IMR-90 (cell line): Measurements from ENCODE around the gene DENND1B. TPM values are rescaled to one million over a fixed set of nuclear protein-coding genes. Genes with fewer than 3 reads are reported as not detected.
A peak's percentile ranks its signal among the peaks of the same experiment; 100 is the strongest.

Experiments
- ATAC-seq: fragments of 200-7000 bp; cut with Tn5 transposase; 2 replicates; pipeline ENCODE4 v1.9.1; 2020; ENCODE audit warnings: low read depth, mild to moderate bottlenecking, moderate library complexity
- BruUV-seq: library from RNA; stranded (reverse); fragments of 400-500 nt; replicated peaks from 2 replicates; lab custom pipeline; 2021; lab: Mats Ljungman, UMichigan
- CTCF ChIA-PET: fragments of 300-600 bp; formaldehyde crosslinking; extraction: SDS; loops from one replicate; lab custom pipeline; 2021; ENCODE audit warnings: antibody characterized with exemption; lab: Yijun Ruan, JAX
- POLR2A ChIA-PET: fragments of 300-600 bp; sonication (Branson Sonifier 250); formaldehyde crosslinking; loops from one replicate; lab custom pipeline; 2022; ENCODE audit warnings: antibody characterized with exemption; ENCODE audit not compliant: unreplicated experiment; lab: Charles Lee
- DNase-seq: peaks from one replicate; pipeline ENCODE4 v3.0.0; 2013
- H2AFZ ChIP-seq: replicated peaks from 2 replicates; pipeline ENCODE3; 2013; ENCODE audit warnings: low read length, mild to moderate bottlenecking; ENCODE audit not compliant: poor library complexity
- H2AK5ac ChIP-seq: 2 replicates; pipeline ENCODE4 v1.6.1; 2013; ENCODE audit warnings: low read depth, low read length, inconsistent platforms
- H2AK9ac ChIP-seq: replicated peaks from 2 replicates; pipeline ENCODE3; 2013; ENCODE audit warnings: mild to moderate bottlenecking, low read depth, low read length, moderate library complexity; ENCODE audit not compliant: poor library complexity
- H2BK120ac ChIP-seq: 2 replicates; pipeline ENCODE4 v1.6.1; 2013; ENCODE audit warnings: low read depth, low read length, inconsistent platforms
- H2BK15ac ChIP-seq: 3 replicates; pipeline ENCODE4 v1.6.1; 2013; ENCODE audit warnings: low read depth, low read length, inconsistent platforms
- H2BK20ac ChIP-seq: 2 replicates; pipeline ENCODE4 v1.6.1; 2013; ENCODE audit warnings: low read depth, mild to moderate bottlenecking, inconsistent platforms, low read length, moderate library complexity
- H2BK5ac ChIP-seq: 2 replicates; pipeline ENCODE4 v1.6.1; 2013; ENCODE audit warnings: mild to moderate bottlenecking, low read depth, low read length, inconsistent platforms; ENCODE audit not compliant: poor library complexity, severe bottlenecking
- H3K14ac ChIP-seq: replicated peaks from 2 replicates; pipeline ENCODE4 v1.6.1; 2013; ENCODE audit warnings: low read depth, low read length, inconsistent platforms
- H3K18ac ChIP-seq: 2 replicates; pipeline ENCODE4 v1.6.1; 2013; ENCODE audit warnings: low read depth, low read length, control low read depth
- H3K23ac ChIP-seq: 2 replicates; pipeline ENCODE4 v1.6.1; 2013; ENCODE audit warnings: low read depth, low read length, inconsistent platforms
- H3K27ac ChIP-seq: 2 replicates; pipeline ENCODE4 v1.5.1; 2013; ENCODE audit warnings: mild to moderate bottlenecking, control low read depth, low read length; ENCODE audit not compliant: insufficient read depth
- H3K27me3 ChIP-seq: 2 replicates; pipeline ENCODE4 v1.6.1; 2013; ENCODE audit warnings: low read length; ENCODE audit not compliant: control insufficient read depth, insufficient read depth
- H3K36me3 ChIP-seq: 2 replicates; pipeline ENCODE4 v1.6.1; 2013; ENCODE audit warnings: low read length, mixed read lengths; ENCODE audit not compliant: control insufficient read depth, insufficient read depth
- H3K4ac ChIP-seq: 2 replicates; pipeline ENCODE4 v1.6.1; 2013; ENCODE audit warnings: low read depth, low read length, inconsistent platforms
- H3K4me1 ChIP-seq: 2 replicates; pipeline ENCODE4 v1.6.1; 2013; ENCODE audit warnings: low read length, mixed read lengths; ENCODE audit not compliant: control insufficient read depth, insufficient read depth
- H3K4me2 ChIP-seq: 2 replicates; pipeline ENCODE4 v1.6.1; 2013; ENCODE audit warnings: low read depth, mild to moderate bottlenecking, control low read depth, low read length, moderate library complexity
- H3K4me3 ChIP-seq: 2 replicates; pipeline ENCODE4 v1.5.1; 2013; ENCODE audit warnings: low read depth, mild to moderate bottlenecking, control low read depth, low read length, moderate library complexity; ENCODE audit not compliant: insufficient read depth
- H3K56ac ChIP-seq: 2 replicates; pipeline ENCODE4 v1.6.1; 2013; ENCODE audit warnings: low read length, inconsistent platforms; ENCODE audit not compliant: insufficient read depth; ENCODE audit errors: extremely low read depth
- H3K79me1 ChIP-seq, 2 experiments: 2 replicates each; pipeline ENCODE4 v1.6.1; 2013; ENCODE audit warnings: low read length in 2 of 2, inconsistent platforms in 1 of 2, low read depth in 1 of 2
- H3K9ac ChIP-seq: 2 replicates; pipeline ENCODE4 v1.6.1; 2013; ENCODE audit warnings: low read depth, low read length, control low read depth
- H3K9me1 ChIP-seq: 2 replicates; pipeline ENCODE4 v1.6.1; 2013; ENCODE audit warnings: low read length, inconsistent platforms; ENCODE audit not compliant: insufficient read depth
- H3K9me3 ChIP-seq: 2 replicates; pipeline ENCODE4 v1.6.1; 2013; ENCODE audit warnings: low read length; ENCODE audit not compliant: control insufficient read depth, insufficient read depth
- H4K20me1 ChIP-seq: 2 replicates; pipeline ENCODE4 v1.6.1; 2013; ENCODE audit warnings: low read length, inconsistent platforms; ENCODE audit not compliant: insufficient read depth
- H4K5ac ChIP-seq: 2 replicates; pipeline ENCODE4 v1.6.1; 2013; ENCODE audit warnings: mild to moderate bottlenecking, low read depth, low read length, control low read depth
- H4K8ac ChIP-seq, 2 experiments: 2 replicates each; pipeline ENCODE4 v1.6.1; 2013; ENCODE audit warnings: low read depth in 2 of 2, low read length in 2 of 2, control low read depth in 1 of 2, inconsistent platforms in 1 of 2
- H4K91ac ChIP-seq: 2 replicates; pipeline ENCODE4 v1.6.1; 2013; ENCODE audit warnings: low read depth, low read length, inconsistent platforms; ENCODE audit not compliant: insufficient read depth
- RFX5 ChIP-seq: IDR thresholded peaks from 2 replicates; pipeline ENCODE4 v1.8.0; 2012; ENCODE audit warnings: low read depth, mild to moderate bottlenecking, low read length, moderate library complexity
- WGBS, 2 experiments: methylation state at CpG; one replicate each; pipeline versions ENCODE4 v1.1.5 to v1.1.7; 2013; ENCODE audit warnings: missing lambda C conversion rate in 2 of 2; ENCODE audit not compliant: insufficient read length in 1 of 2; ENCODE audit errors: extremely low coverage in 2 of 2; 5-methylcytosine and 5-hydroxymethylcytosine counted together
- dilution Hi-C: fragments of 300-500 bp; cut with HindIII; formaldehyde crosslinking; loops from one replicate; pipeline ENCODE4 v1.14.3; 2018; ENCODE audit warnings: low sequenced_read_pairs; ENCODE audit not compliant: unreplicated experiment
- in situ Hi-C: fragments of 300-500 bp; cut with MboI; formaldehyde crosslinking; loops from 3 replicates; pipeline ENCODE4 v1.14.3; 2019; ENCODE audit warnings: low sequenced_read_pairs, inconsistent platforms, mixed read lengths
- intact Hi-C: fragments of 100-400 bp; cut with micrococcal nuclease; formaldehyde crosslinking; loops from 2 replicates; pipeline ENCODE4 v1.10.0; 2022
- polyA plus RNA-seq, 3 experiments: library from polyadenylated mRNA; depleted of rRNA; stranded (reverse); fragments of >200 nt; gene quantifications; 2 replicates each; pipeline ENCODE4 v1.2.3, GENCODE V29; 2012; ENCODE audit warnings: low replicate concordance in 1 of 3
- total RNA-seq: library from RNA; depleted of rRNA; stranded (reverse); fragments of >200 nt; gene quantifications from 2 replicates; pipeline ENCODE4 v1.2.3, GENCODE V29; 2012

DENND1B gene
- total and polyA plus RNA-seq, 2 of the 4 experiments (the other 2 are of a cell fraction), result 4.0 to 24.2 TPM

GRCh38 chr1:197778366-197778945 is 3.2 kb upstream of the DENND1B start:
- no peak overlapping the region for H3K9ac ChIP-seq
- no peak overlapping the region for H3K18ac ChIP-seq
- H3K9me1 ChIP-seq, result peaks cover 12% of the 10 kb centered on the region
- H2AFZ ChIP-seq, result no peak overlapping the region
- H4K91ac ChIP-seq, result 0 out of 2 replicates have a peak overlapping the region, but pooled peaks have one; percentile 28
- no peak overlapping the region for H3K4me2 ChIP-seq
- BruUV-seq, result no TSS peak
- H2AK5ac ChIP-seq, result no peak overlapping the region
- dilution Hi-C loops (no loop called here), in situ Hi-C loops (no loop called here), intact Hi-C loops (no loop called here)
- 0 out of 4 replicates have a peak overlapping the region, but pooled peaks of 1 of the 2 experiments have one; percentile 24 for H4K8ac ChIP-seq
- peaks cover 0 to 3% of the 10 kb centered on the region in 2 experiments; a peak in 1 of 4 replicates for H3K79me1 ChIP-seq
- no peak for TF ChIP-seq RFX5
- ATAC-seq (no peak), DNase-seq (no peak)
- H3K56ac ChIP-seq, result no peak overlapping the region
- no peaks in the 10 kb centered on the region for H3K9me3 ChIP-seq
- H4K20me1 ChIP-seq, result no peaks in the 10 kb centered on the region
- peaks cover 13% of the 10 kb centered on the region for H3K4me1 ChIP-seq
- H2BK120ac ChIP-seq, result peak overlapping the region; percentile 22; the same call in 1 of the 2 replicates
- no peak overlapping the region; the same call in 1 of the 2 replicates for H4K5ac ChIP-seq
- H3K4ac ChIP-seq, result no peak overlapping the region; the same call in 1 of the 2 replicates
- no peaks in the 10 kb centered on the region for H3K27me3 ChIP-seq
- no peak overlapping the region for H3K23ac ChIP-seq
- no peak overlapping the region for H2BK5ac ChIP-seq
- H2BK20ac ChIP-seq, result no peak overlapping the region
- 80% methylated on average over 1 of the region's 4 CpGs; no CpG with 5 or more reads in 1 of the 2 experiments for WGBS, 2 experiments
- POLR2A ChIA-PET, result no interaction called here
- H3K27ac ChIP-seq, result no peak overlapping the region
- H3K4me3 ChIP-seq, result no peak overlapping the region
- H2AK9ac ChIP-seq, result no peak overlapping the region
- CTCF ChIA-PET, result no interaction called here
- no peak overlapping the region for H3K14ac ChIP-seq
- H3K36me3 ChIP-seq, result no peaks in the 10 kb centered on the region
- H2BK15ac ChIP-seq, result no peak overlapping the region
